Putamen (tissue), 1 donor: ENCODE results near the gene LAMA3.

Experiments used
- DNase-seq: peaks from one replicate; pipeline ENCODE4 v3.0.0-alpha.2; 2016; ENCODE audit warnings: low spot score

The LAMA3 gene

DNA sequence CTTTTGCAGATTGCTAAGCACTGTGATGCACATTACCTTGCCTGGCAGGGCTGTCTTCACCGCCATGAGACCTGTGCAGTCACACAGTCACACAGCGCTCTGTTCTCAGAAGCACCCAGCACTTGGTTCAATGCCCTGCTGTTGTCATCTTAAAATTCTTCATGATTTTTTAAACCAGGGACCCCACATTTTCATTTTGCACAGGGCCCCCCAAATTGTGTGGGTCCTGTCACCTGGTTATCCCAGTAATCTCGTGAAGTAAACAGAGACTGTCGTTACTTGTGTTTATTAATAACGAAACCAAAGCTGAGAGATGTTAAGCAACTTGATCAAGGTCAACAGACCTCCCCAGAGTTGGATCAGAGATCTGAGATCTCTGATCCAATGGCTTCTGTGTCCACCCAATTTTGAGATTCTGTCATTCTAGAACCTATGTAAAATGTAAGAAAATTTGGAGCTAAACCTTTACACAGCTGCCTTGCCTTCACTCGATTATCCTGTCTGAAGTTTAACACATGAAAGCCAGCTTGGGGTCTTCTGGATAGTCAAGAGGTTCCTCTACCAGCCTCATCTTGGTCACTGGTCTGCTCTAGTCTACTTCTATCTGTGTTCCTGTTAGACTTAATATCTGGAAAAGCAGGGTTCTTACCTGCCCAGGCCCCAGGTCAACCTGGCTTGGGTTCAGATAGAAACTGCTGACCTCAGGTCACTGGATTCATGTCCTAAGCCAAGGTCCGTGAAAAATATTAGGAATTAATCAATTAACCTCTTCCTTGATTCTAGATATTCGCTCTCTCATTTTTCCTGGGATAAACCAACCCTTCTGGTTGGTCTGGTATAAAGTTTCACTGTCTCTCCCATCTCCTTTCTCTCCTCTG lies 311.6 kb downstream of the LAMA3 start:
- no peak for DNase-seq

DNA sequence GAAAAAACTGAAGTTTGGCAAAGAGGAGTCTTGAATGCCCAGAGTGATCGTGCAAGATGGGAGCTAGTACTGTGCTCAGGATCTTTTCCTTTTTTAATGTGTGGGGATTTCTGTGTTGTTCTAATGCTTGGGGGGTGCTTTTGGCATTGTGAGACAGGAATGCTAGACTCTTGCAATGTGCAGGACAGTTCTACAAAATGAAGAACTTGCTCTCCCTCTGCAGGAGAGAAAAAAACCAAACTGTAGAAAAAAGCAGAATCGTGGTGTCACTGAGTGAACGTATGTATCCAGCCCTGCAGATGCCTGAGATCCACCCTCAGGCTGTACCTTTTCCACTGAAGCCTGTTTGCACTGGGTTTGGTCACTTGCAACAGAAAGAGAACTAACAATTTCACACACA lies 313.2 kb downstream of the LAMA3 start:
- DNase-seq, result no peak

DNA sequence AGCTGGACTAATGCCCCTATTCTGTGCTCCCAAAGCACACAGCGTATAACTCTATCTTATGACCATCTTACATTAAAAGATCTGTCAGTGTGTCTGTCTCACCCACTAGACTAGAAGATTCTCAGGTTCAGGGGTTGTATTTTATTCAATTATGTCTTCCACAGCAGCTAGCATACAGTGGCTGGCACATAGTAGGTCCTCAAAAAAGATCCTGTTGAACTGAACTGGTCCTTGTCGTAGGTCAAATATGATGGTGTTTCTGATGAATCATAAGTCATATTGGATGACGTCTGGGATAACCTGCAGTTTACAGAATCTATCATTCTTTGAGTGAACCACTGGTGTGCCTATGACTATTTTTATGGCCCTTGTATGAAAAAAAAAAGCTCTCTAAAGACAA lies 314.0 kb downstream of the LAMA3 start:
- DNase-seq, result no peak

DNA sequence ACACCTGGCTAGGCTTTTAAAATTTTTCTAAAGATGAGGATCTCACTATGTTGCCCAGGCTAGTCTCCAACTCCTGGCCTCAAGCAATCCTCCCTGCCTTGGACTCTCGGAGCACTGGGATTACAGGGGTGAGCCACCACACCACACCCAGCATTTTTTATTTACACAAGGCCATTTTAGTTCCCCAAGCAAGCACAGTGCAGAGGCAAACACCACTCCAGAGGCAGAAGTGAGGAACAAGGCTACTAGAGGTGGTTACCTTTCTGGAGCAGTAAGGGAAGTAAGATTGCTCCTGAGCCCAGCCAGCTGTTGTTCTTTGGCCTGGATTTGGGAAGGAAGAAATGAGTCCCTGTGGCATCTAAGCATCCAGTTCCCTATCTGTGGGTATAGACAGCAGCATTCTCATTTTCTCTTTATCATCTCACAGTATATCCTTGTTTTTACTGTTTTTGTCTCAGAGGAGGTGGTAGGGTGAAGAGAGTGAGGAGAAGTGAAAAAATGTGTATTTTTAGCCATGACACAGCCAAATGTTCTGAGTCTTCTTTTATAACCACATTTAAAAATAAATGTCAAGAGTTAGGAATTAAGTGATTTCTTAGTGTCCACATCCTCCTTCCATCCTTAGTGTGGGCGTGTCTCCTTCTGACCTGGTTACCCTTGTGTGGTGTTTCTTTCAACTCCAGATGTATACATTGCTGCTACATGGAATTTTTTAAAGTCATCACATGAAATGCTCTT lies 314.8 kb downstream of the LAMA3 start:
- no peak for DNase-seq
